K562 (cell line): ENCODE data around the gene STUB1. TPM values are rescaled to one million over a fixed set of nuclear protein-coding genes. Genes with fewer than 3 reads are reported as not detected.

Source experiments
- AFF1 ChIP-seq, 2 experiments: fragments of 450-650 bp; IDR thresholded peaks; 2 replicates each; pipeline ENCODE4 v1.6.1; 2018; ENCODE audit warnings: mild to moderate bottlenecking in 2 of 2, low read depth in 1 of 2; ENCODE audit not compliant: partially characterized antibody in 2 of 2
- ATF3 ChIP-seq, 2 experiments: fragments of 450-650 bp in 1 of 2; sonication (generic) in 1 of 2; formaldehyde crosslinking in 1 of 2; IDR thresholded peaks in 1 of 2; conservative IDR thresholded peaks in 1 of 2; 2 replicates each; pipeline versions ENCODE4 v1.6.1 to v1.8.1; 2016 to 2023; ENCODE audit warnings: mild to moderate bottlenecking in 2 of 2, moderate library complexity in 2 of 2, inconsistent platforms in 1 of 2, missing genetic modification reagents in 1 of 2
- CBFB ChIP-seq: sonication (generic); formaldehyde crosslinking; IDR thresholded peaks from 2 replicates; pipeline ENCODE4 v1.4.0; 2020; ENCODE audit warnings: mild to moderate bottlenecking, missing genetic modification reagents
- HINFP ChIP-seq: fragments of 450-650 bp; conservative IDR thresholded peaks from 2 replicates; pipeline ENCODE4 v1.6.1; 2016; ENCODE audit warnings: missing genetic modification characterization, low read depth, mild to moderate bottlenecking, control low read depth, missing compliant biosample characterization
- HLTF ChIP-seq: fragments of 450-650 bp; IDR thresholded peaks from 2 replicates; pipeline ENCODE4 v1.6.1; 2016
- HNRNPK ChIP-seq: fragments of 200-400 bp; formaldehyde crosslinking; IDR thresholded peaks from one replicate; pipeline ENCODE4 v1.6.1; 2018; ENCODE audit warnings: mild to moderate bottlenecking, low read depth, low read length; ENCODE audit not compliant: poor library complexity, severe bottlenecking
- NCOA6 ChIP-seq: fragments of 450-650 bp; IDR thresholded peaks from 2 replicates; pipeline ENCODE4 v1.6.1; 2017; ENCODE audit warnings: mild to moderate bottlenecking
- NR1H2 ChIP-seq: sonication (generic); formaldehyde crosslinking; IDR thresholded peaks from 2 replicates; pipeline ENCODE4 v1.4.0; 2020; ENCODE audit warnings: mild to moderate bottlenecking, missing genetic modification reagents
- NR3C1 ChIP-seq: sonication (generic); formaldehyde crosslinking; IDR thresholded peaks from 2 replicates; pipeline ENCODE4 v1.8.1; 2022; ENCODE audit warnings: missing genetic modification reagents
- PHF21A ChIP-seq: fragments of 450-650 bp; IDR thresholded peaks from 2 replicates; pipeline ENCODE4 v1.6.1; 2017; ENCODE audit warnings: low read depth, borderline replicate concordance
- POLR2H ChIP-seq: IDR thresholded peaks from 2 replicates; pipeline ENCODE4 v1.6.1; 2016; ENCODE audit warnings: missing genetic modification characterization, low read depth, mild to moderate bottlenecking, control low read depth, missing compliant biosample characterization, moderate library complexity
- RBM39 ChIP-seq: fragments of 200-400 bp; formaldehyde crosslinking; optimal IDR thresholded peaks from 2 replicates; pipeline ENCODE3; 2018; ENCODE audit warnings: low read depth, low read length
- SNRNP70 ChIP-seq: fragments of 200-400 bp; formaldehyde crosslinking; optimal IDR thresholded peaks from 2 replicates; pipeline ENCODE3; 2017; ENCODE audit warnings: low read depth, low read length
- SRSF3 ChIP-seq: fragments of 200-400 bp; formaldehyde crosslinking; IDR thresholded peaks from 2 replicates; pipeline ENCODE4 v1.6.1; 2016; ENCODE audit warnings: mild to moderate bottlenecking, low read length, moderate library complexity; ENCODE audit not compliant: insufficient read depth
- ZNF217 ChIP-seq: sonication (generic); formaldehyde crosslinking; IDR thresholded peaks from 2 replicates; pipeline ENCODE4 v1.8.0; 2022; ENCODE audit warnings: mild to moderate bottlenecking, missing genetic modification reagents
- ZNF263 ChIP-seq: sonication (generic); formaldehyde crosslinking; IDR thresholded peaks from 2 replicates; pipeline ENCODE4 v1.8.0; 2022; ENCODE audit warnings: mild to moderate bottlenecking, missing genetic modification reagents, borderline replicate concordance
- ZNF41 ChIP-seq: fragments of 250-450 bp; sonication (Bioruptor Pico); conservative IDR thresholded peaks from 2 replicates; pipeline ENCODE4 v1.4.0; 2020; ENCODE audit warnings: mild to moderate bottlenecking
- polyA plus RNA-seq, 8 experiments: library from polyadenylated mRNA; depleted of rRNA in 4 of 8; stranded (reverse) in 5 of 8; unstranded in 3 of 8; fragments of >200 nt; fragmentation: Nextera tagmentation in 2 of 8; fragmentation: Illumina TruSeq in 1 of 8; extraction: Ambion mirVana in 2 of 8; extraction: Trizol in 1 of 8; gene quantifications; 2 replicates each; pipeline versions ENCODE4 v1.2.1 to v1.2.3, GENCODE V29; 2011 to 2014; ENCODE audit warnings: inconsistent platforms in 1 of 8, missing spikeins in 1 of 8
- total RNA-seq, 7 experiments: library from RNA; depleted of rRNA in 6 of 7; stranded (reverse); fragments of >200 nt in 6 of 7; fragmentation: Illumina TruSeq in 2 of 7; extraction: Trizol in 2 of 7; gene quantifications; 2 replicates each; pipeline versions ENCODE4 v1.2.1 to v1.2.3, GENCODE V29; 2011 to 2021; ENCODE audit warnings: low replicate concordance in 1 of 7
- TF ChIP-seq, protein P1 (sequence below): fragments of 450-650 bp; IDR thresholded peaks from 2 replicates; pipeline ENCODE4 v1.6.1; 2016

The STUB1 gene
- total and polyA plus RNA-seq, 9 of the 15 experiments (the other 6 are each of a cell fraction or from before 2014, with no cell fraction given), result 10.6 to 251 (median 152) TPM

DNA sequence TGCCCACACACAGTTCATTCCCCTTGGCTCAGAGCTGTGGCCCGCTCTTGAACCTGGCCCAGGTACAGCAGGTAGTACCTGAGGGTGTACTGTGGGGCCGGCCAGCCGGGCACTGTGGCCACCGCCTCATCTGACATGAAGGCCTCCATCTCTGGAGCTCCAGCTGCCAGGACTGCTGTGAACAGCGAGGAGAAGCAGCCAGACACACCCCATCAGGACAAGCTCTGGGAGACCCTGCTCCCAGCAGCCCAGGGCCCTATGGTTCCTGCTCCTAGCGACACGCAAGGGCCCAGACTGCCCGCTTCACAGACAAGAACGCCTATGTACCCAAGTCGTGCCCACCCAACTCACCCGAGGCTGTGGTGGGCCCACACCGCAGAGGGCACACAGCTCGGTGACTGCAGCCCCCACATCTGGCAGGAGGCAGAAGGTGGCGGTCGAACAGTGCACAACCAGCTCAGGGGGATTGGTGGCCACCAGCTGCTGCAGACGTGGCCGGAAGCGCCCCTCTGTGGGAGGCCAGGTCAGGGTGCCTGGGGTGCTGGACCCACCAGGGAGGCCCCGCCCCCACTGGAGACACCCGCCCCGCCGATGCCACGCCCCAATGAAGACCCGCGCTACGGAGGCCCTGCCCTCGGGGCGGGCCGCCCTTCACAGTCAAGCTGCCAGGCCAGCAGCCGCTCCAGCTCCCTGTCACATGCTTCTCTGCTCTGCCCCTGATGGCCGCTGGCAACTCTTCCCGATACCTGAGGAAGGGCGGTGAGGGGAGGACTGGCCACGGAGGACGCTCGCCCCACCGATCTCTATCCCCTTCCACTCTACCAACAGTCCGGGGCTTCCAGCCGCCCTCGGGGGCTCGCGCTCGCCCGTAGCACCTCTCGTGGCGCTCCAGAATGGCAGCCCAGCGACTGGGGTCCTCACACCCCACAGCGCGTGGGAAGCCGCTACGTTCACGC lies 1.1 kb upstream of the STUB1 start (continued):
- TF ChIP-seq HLTF, result peak; percentile 56; the same call in 1 of the 2 replicates
- no peak for TF ChIP-seq CBFB (CRISPR knock-in tag)
- TF ChIP-seq NCOA6, result no peak
- TF ChIP-seq RBM39, result no peak
- TF ChIP-seq, protein P1, sequence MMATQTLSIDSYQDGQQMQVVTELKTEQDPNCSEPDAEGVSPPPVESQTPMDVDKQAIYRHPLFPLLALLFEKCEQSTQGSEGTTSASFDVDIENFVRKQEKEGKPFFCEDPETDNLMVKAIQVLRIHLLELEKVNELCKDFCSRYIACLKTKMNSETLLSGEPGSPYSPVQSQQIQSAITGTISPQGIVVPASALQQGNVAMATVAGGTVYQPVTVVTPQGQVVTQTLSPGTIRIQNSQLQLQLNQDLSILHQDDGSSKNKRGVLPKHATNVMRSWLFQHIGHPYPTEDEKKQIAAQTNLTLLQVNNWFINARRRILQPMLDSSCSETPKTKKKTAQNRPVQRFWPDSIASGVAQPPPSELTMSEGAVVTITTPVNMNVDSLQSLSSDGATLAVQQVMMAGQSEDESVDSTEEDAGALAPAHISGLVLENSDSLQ, result peak; percentile 44; the same call in 1 of the 2 replicates
- no peak for TF ChIP-seq HNRNPK
- no peak for TF ChIP-seq NR3C1 (CRISPR knock-in tag)
- TF ChIP-seq AFF1 (IDR thresholded peaks at IDR 0.05; ENCODE audit: low read depth in 1 of 2, partially characterized antibody in 2 of 2), result no peak
- no peak for TF ChIP-seq POLR2H (tag)
- no peak for TF ChIP-seq PHF21A
- TF ChIP-seq SRSF3, result no peak
- TF ChIP-seq HINFP (tag), result no peak
- no peak for TF ChIP-seq ZNF217 (CRISPR knock-in tag)
- peak; percentile 79 for TF ChIP-seq ZNF263 (CRISPR knock-in tag)
- no peak for TF ChIP-seq ATF3 (IDR thresholded peaks at IDR 0.05)
- TF ChIP-seq ATF3 (CRISPR knock-in tag; conservative IDR thresholded peaks at IDR 0.05), result no peak
- TF ChIP-seq SNRNP70, result no peak
- TF ChIP-seq ZNF41 (CRISPR knock-in tag), result no peak
- TF ChIP-seq NR1H2 (CRISPR knock-in tag), result no peak
